GM18511 (cell line): Measurements from ENCODE around the gene PSMD14.
"Not testable (repeated sequence)": the region's sequence is repeated elsewhere in the genome, so short reads cannot be mapped to it uniquely, and the experiment has no call there.

Experiments
- ATAC-seq: cut with Tn5 transposase; IDR thresholded peaks from one replicate; pipeline ENCODE4 v1.9.1; 2021; ENCODE audit warnings: mild to moderate bottlenecking, moderate library complexity; ENCODE audit not compliant: unreplicated experiment

The PSMD14 gene

DNA sequence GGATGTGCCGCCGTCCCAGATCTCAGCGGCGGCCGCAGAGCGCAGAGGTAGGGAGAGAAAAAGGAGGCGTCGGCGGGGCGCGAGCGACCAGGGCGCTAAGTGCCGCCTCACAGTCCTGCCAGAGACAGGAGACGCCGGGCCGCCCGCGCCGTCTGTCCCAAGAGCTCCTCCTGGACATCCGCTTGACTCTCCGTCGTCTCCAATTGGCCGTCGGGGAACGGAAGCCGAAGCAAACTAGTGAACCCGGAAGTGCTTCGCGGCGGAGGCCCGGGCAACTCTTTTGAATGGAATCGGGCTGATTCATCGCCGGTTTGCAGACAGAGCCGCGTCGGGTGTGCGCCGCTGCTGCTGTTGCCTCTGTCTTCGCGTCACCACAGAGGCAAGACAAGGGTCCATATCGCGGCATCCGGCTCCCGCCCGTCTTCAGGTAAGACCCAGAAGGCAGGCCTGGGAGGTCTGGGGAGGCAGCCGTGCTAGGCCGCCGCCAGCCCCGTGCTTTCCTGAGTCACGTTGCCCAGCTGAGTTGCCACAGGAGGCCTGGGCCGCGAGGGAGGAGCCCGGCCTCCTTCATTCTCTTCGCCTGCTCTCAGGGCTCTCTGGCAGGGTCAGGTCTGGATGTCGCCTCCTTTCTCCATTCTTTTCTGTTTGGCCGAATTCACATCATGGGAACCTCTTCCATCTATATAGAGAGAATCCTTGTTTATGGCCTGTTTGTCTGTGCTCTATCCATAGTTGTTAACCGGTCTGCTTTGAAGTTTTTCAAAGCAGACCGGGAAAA, at the start of gene PSMD14:
PSMD14 (plus strand) TSS at position 248 of the 778 bp plus-strand sequence. CDS start 10,401 bp downstream, outside the sequence.
- ATAC-seq: peak; percentile 98

DNA sequence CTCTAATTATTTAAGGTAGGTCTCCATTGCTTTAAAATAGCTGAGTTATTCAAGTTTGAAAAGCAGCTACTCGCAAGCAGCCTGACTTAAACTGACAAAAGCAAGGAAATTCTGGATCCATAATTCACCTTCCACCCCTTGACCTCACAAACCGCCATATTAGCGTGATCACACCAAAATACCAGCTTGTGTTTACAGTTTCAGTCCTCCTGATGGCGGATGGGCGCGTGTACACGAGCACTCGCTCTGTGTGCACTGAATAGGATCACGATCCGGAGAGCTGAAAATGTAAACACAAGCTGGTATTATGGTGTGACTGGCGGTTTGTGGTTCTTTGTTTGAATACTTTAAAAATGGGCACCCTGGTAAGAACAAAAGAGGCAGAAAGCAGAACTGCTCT, 42.4 kb upstream of the PSMD14 start:
- ATAC-seq: no peak

DNA sequence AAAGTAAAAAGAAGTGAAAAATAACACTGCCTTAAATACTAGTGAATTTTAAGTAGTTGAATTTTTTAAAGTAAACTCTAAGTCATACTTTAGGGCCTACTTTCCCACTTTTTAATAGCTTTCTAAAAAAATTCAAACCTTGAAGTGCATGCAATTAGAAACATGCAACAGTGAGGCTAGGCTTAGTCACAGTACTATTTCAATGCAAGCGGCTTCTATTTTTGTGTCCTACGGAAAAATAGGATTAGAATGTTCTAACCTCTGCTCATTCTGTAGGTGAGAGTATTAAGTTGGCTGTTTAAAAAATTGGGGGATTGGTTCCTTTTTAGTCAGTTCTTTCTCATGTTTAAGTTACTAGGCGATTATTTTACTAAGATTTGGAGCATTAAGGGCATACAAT, 39.1 kb upstream of the PSMD14 start:
- no peak for ATAC-seq

DNA sequence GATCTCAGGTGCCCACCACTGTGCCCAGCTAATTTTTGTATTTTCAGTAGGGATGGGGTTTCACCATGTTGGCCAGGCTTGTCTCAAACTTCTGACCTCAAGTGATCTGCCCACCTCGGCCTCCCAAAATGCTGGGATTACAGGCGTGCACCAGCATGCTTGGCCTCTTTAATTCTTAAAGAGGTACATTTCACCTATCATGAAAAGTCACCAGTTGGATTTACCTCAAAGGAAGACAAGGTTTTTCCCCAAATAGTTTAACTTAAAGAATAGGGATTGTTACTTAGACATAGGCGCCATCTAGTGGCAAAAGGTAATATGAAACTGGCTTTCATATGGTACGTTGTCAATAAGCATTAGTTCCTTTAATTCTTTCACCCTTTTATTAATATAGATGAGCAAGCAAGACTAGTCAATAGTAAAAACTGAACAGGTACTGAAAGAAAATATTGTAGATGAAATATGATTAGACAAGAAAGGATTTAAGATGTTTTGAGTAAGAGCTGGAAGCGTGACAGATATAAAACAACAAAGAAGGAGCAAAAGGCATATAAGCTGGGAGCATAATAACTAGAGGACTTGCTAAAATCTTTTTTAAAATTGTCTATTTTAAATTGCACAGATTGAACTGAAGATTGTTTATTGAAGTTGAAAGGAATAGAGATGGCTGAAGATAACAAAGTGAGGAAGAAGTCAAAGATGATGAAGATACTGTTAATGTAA, 35.0 kb upstream of the PSMD14 start:
- peak; percentile 91 for ATAC-seq

GRCh38 chr2:161278564-161279229, 29.5 kb upstream of the PSMD14 start:
- ATAC-seq: not testable (repeated sequence)

GRCh38 chr2:161279230-161279815, 28.9 kb upstream of the PSMD14 start:
- ATAC-seq: not testable (repeated sequence)

DNA sequence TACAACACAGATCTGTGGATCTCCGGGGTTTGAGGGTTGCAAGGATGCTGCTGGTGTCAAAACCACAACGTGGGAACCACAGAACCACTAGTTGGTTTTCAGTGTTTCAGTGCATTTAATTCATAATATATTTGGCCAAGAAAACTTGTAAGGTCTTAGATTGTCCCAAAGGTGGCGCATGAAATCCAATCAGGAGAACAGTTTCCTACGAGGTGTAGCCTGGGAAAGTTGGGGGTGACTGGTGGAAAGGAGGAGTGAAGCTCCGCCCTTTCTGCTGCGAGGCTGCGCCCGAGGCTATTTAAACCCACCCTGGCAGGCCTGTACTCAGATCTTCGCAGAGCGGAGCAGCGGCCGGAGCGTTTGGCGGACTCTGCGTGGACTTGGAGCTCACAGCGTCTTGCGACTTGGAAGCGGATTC, 27.3 kb upstream of the PSMD14 start:
- ATAC-seq: not testable (repeated sequence)

- ATAC-seq: not testable (repeated sequence)
These were observed 26.5 kb upstream of the PSMD14 start for GRCh38 chr2:161281615-161282310.

GRCh38 chr2:161282311-161282644, 25.9 kb upstream of the PSMD14 start:
- ATAC-seq: not testable (repeated sequence)

DNA sequence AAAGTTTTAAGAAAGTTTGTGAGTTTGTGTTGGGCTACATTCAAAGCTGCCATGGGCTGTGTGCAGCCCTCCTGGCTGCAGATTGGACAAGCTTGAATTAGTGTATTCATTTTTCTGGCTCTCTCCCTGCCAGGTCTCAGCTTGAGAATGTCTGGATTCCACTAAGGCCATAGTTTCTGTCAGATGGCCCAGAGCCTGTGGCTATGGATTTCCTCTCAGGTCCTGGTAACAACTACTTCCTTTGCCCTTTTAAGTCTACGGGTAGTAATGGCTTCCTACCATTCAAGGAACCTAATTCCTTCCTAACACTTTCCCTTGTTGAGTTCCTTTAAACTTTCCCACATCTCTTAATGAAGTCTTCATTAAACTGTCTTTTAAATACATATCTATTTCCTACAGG, 24.3 kb upstream of the PSMD14 start:
- no peak for ATAC-seq

- ATAC-seq: no peak
These were observed 4.6 kb upstream of the PSMD14 start for GRCh38 chr2:161303535-161304050.

GRCh38 chr2:161306919-161307318, 1.3 kb upstream of the PSMD14 start:
- no peak for ATAC-seq

GRCh38 chr2:161307676-161308075, 549 bp upstream of the PSMD14 start:
- ATAC-seq: no peak

GRCh38 chr2:161312996-161313395, 4.8 kb downstream of the PSMD14 start:
- ATAC-seq: no peak

- ATAC-seq: no peak
These were observed 7.2 kb downstream of the PSMD14 start for GRCh38 chr2:161315380-161315779.

- ATAC-seq: no peak
These were observed 8.5 kb downstream of the PSMD14 start for GRCh38 chr2:161316701-161317100.

GRCh38 chr2:161321944-161322648, 13.9 kb downstream of the PSMD14 start:
- no peak for ATAC-seq

DNA sequence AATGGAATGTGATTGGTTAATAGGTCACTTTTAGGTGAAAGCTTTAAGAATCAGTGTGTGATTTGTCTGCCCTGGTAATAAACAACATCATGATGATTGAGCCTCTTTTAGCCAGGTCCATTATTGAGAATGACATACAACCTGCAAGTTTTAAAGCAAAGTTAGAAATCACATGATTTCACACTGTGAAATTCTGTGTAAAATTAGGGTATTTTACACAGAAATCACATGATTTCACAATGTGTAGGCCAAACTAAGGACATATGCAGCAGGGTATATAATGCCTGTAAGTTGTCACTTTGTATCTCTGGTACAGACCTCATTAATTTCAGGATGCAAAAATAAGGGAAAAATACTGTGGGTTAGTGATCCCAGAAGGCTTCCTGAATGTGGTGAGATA, 16.7 kb downstream of the PSMD14 start:
- ATAC-seq: no peak

DNA sequence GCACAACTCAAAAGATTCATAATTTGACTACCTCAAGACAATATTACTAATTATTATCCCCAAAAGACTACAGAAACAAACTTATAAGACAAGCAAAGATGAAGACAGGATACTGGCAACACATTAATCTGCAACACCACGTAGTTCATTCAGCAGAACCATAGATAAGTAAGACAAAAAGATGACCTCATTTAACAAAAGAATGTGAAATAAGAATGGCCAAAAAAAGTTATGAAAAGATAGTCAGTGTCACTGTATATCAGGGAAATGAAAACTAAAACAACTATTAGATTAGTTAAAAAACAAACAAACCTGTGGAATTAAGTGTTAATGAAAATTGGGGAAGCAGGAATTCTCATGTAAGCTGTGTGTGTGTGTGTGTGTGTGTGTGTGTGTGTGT, 19.4 kb downstream of the PSMD14 start:
- ATAC-seq: no peak
